ENCODE data around the gene CNTNAP5. TPM values are rescaled to one million over a fixed set of nuclear protein-coding genes. Genes with fewer than 3 reads are reported as not detected.
A peak's percentile ranks its signal among the peaks of the same experiment; 100 is the strongest.

Gene CNTNAP5
- total and polyA plus RNA-seq, 2 of the 4 experiments (the other 2 are of a cell fraction) = not detected

DNA sequence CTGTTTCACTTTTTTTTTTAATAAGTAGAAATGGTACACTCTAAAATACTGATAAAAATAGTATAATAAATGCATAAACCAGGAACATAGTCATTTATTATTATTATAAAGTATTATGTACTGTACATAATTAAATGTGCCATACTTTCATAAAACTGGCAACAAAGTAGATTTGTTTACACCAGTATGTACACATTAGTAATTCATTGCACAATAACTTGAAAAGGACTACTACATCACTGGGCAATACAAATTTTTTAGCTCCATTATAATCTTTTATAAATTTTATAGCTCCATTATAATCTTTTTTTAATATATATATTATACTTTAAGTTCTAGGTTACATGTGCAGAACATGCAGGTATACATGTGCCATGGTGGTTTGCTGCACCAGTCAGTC lies 636.5 kb downstream of the CNTNAP5 start:
- POLR2A ChIA-PET (ENCODE audit: unreplicated experiment) = no interaction called here
- no peak overlapping the region for H3K18ac ChIP-seq (ENCODE audit: low read depth, low read length)

More for the DNA sequence above, 636.5 kb downstream of the CNTNAP5 start:
- Histone ChIP-seq H4K91ac (ENCODE audit: insufficient read depth, low read depth, low read length) (no peak overlapping the region), H3K36me3 (ENCODE audit: control insufficient read depth, insufficient read depth, low read length) (no peaks in the 10 kb centered on the region), H3K4ac (ENCODE audit: low read depth, low read length) (no peak overlapping the region), H3K23ac (ENCODE audit: low read depth, low read length) (no peak overlapping the region), H2AK5ac (ENCODE audit: low read depth, low read length) (no peak overlapping the region), H3K27me3 (ENCODE audit: control insufficient read depth, insufficient read depth, low read length) (no peaks in the 10 kb centered on the region), H3K4me2 (ENCODE audit: low read depth, low read length) (no peak overlapping the region), H4K20me1 (ENCODE audit: insufficient read depth, low read length) (no peaks in the 10 kb centered on the region), H2AK9ac (replicated peaks; ENCODE audit: low read depth, low read length, poor library complexity) (no peak overlapping the region), H4K5ac (ENCODE audit: low read depth, low read length) (no peak overlapping the region), H3K14ac (replicated peaks; ENCODE audit: low read depth, low read length) (no peak overlapping the region), H2BK15ac (ENCODE audit: low read depth, low read length) (no peak overlapping the region), H3K27ac (ENCODE audit: insufficient read depth, low read length) (no peak overlapping the region), H2BK120ac (ENCODE audit: low read depth, low read length) (no peak overlapping the region), H4K8ac (ENCODE audit: low read depth in 2 of 2, low read length in 2 of 2) (no peak overlapping the region), H2BK5ac (ENCODE audit: low read depth, low read length, poor library complexity, severe bottlenecking) (no peak overlapping the region), H2AFZ (replicated peaks; ENCODE audit: low read length, poor library complexity) (no peak overlapping the region), H3K4me3 (ENCODE audit: insufficient read depth, low read depth, low read length) (no peak overlapping the region), H3K9me3 (ENCODE audit: control insufficient read depth, insufficient read depth, low read length) (no peaks in the 10 kb centered on the region), H2BK20ac (ENCODE audit: low read depth, low read length) (no peak overlapping the region), H3K9ac (ENCODE audit: low read depth, low read length) (no peak overlapping the region), H3K9me1 (ENCODE audit: insufficient read depth, low read length) (no peaks in the 10 kb centered on the region), H3K56ac (ENCODE audit: extremely low read depth, insufficient read depth, low read length) (no peak overlapping the region), H3K79me1 (ENCODE audit: low read depth in 1 of 2, low read length in 2 of 2) (no peaks in the 10 kb centered on the region), H3K4me1 (ENCODE audit: control insufficient read depth, insufficient read depth, low read length) (no peaks in the 10 kb centered on the region)
- TF ChIP-seq CHD1 (IDR thresholded peaks at IDR 0.05; ENCODE audit: low read depth, low read length) = no peak
- TF ChIP-seq, protein P1, sequence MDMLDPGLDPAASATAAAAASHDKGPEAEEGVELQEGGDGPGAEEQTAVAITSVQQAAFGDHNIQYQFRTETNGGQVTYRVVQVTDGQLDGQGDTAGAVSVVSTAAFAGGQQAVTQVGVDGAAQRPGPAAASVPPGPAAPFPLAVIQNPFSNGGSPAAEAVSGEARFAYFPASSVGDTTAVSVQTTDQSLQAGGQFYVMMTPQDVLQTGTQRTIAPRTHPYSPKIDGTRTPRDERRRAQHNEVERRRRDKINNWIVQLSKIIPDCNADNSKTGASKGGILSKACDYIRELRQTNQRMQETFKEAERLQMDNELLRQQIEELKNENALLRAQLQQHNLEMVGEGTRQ (IDR thresholded peaks at IDR 0.05; ENCODE audit: low read depth, low read length) = no peak
- TF ChIP-seq RAD21 (IDR thresholded peaks at IDR 0.05; ENCODE audit: low read length) = no peak
- TF ChIP-seq POLR2A (IDR thresholded peaks at IDR 0.05; ENCODE audit: low read depth, low read length) = no peak
- peak; percentile 55 for TF ChIP-seq CEBPB (IDR thresholded peaks at IDR 0.05; ENCODE audit: low read depth, low read length)
- TF ChIP-seq RFX5 (IDR thresholded peaks at IDR 0.05; ENCODE audit: low read depth, low read length) = no peak
- TF ChIP-seq, protein P2, sequence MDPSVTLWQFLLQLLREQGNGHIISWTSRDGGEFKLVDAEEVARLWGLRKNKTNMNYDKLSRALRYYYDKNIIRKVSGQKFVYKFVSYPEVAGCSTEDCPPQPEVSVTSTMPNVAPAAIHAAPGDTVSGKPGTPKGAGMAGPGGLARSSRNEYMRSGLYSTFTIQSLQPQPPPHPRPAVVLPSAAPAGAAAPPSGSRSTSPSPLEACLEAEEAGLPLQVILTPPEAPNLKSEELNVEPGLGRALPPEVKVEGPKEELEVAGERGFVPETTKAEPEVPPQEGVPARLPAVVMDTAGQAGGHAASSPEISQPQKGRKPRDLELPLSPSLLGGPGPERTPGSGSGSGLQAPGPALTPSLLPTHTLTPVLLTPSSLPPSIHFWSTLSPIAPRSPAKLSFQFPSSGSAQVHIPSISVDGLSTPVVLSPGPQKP (IDR thresholded peaks at IDR 0.05; ENCODE audit: borderline replicate concordance, low read depth, low read length) = no peak
- CTCF ChIA-PET = no interaction called here
- ATAC-seq (ENCODE audit: low read depth) = no peak
- no TSS peak for BruUV-seq (replicated peaks)
- no peak for DNase-seq
- dilution Hi-C loops (cut with HindIII; ENCODE audit: low sequenced_read_pairs, unreplicated experiment) (no loop called here), intact Hi-C loops (cut with micrococcal nuclease) (loop anchor here (10.0 kb wide), 1 partner anchor 813 kb away; no protein-coding TSS in a partner anchor), in situ Hi-C loops (cut with MboI; ENCODE audit: low sequenced_read_pairs) (no loop called here)

Data from IMR-90 (cell line).